A549 (cell line): ENCODE data around the gene FNDC7.

Experiments
- HOXA7 ChIP-seq: fragments of 250-450 bp; sonication (Bioruptor Pico); IDR thresholded peaks from 2 replicates; pipeline ENCODE4 v1.5.0; 2020; ENCODE audit warnings: mild to moderate bottlenecking, moderate library complexity
- TF ChIP-seq, protein P1 (sequence below): fragments of >200 bp; sonication (Bioruptor Twin); formaldehyde crosslinking; IDR thresholded peaks from 3 replicates; pipeline ENCODE4 v1.5.1; 2016

- no peak for TF ChIP-seq HOXA7 (CRISPR knock-in tag)
- TF ChIP-seq, protein P1, sequence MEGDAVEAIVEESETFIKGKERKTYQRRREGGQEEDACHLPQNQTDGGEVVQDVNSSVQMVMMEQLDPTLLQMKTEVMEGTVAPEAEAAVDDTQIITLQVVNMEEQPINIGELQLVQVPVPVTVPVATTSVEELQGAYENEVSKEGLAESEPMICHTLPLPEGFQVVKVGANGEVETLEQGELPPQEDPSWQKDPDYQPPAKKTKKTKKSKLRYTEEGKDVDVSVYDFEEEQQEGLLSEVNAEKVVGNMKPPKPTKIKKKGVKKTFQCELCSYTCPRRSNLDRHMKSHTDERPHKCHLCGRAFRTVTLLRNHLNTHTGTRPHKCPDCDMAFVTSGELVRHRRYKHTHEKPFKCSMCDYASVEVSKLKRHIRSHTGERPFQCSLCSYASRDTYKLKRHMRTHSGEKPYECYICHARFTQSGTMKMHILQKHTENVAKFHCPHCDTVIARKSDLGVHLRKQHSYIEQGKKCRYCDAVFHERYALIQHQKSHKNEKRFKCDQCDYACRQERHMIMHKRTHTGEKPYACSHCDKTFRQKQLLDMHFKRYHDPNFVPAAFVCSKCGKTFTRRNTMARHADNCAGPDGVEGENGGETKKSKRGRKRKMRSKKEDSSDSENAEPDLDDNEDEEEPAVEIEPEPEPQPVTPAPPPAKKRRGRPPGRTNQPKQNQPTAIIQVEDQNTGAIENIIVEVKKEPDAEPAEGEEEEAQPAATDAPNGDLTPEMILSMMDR = no peak
These were observed 55.0 kb downstream of the FNDC7 start for GRCh38 chr1:108767708-108768107.
